Left hindlimb (tissue), 1 donor: ENCODE results near the gene CHRNA1.
"Not testable (repeated sequence)": the region's sequence is repeated elsewhere in the genome, so short reads cannot be mapped to it uniquely, and the experiment has no call there.

Source experiments
- DNase-seq: peaks from one replicate; pipeline ENCODE4 v3.0.0-alpha.2; 2018

The CHRNA1 gene

GRCh38 chr2:174709416-174710004, 54.8 kb downstream of the CHRNA1 start:
- not testable (repeated sequence) for DNase-seq

GRCh38 chr2:174708713-174709112, 55.6 kb downstream of the CHRNA1 start:
- no peak for DNase-seq

GRCh38 chr2:174705321-174705720, 59.0 kb downstream of the CHRNA1 start:
- DNase-seq: no peak

GRCh38 chr2:174704642-174705041, 59.6 kb downstream of the CHRNA1 start:
- DNase-seq: no peak

GRCh38 chr2:174704061-174704460, 60.2 kb downstream of the CHRNA1 start:
- DNase-seq: no peak

- no peak for DNase-seq
These were observed 60.8 kb downstream of the CHRNA1 start for GRCh38 chr2:174703430-174703829.

- DNase-seq: no peak
These were observed 61.7 kb downstream of the CHRNA1 start for GRCh38 chr2:174702541-174702940.

- no peak for DNase-seq
These were observed 64.1 kb downstream of the CHRNA1 start for GRCh38 chr2:174699993-174700766.
